Bronchial epithelial cell (primary cell): ENCODE results near the gene OSTM1. TPM values are rescaled to one million over a fixed set of nuclear protein-coding genes. Genes with fewer than 3 reads are reported as not detected.

Source experiments
- DNase-seq: peaks from one replicate; pipeline ENCODE4 v3.0.0-alpha.2; 2010; ENCODE audit warnings: low read depth
- FAIRE-seq: peaks from 2 replicates; lab custom pipeline; 2011; peaks lifted over from hg19 to GRCh38; lab: Jason Lieb, UNC
- H3K27me3 ChIP-seq: 2 replicates; pipeline ENCODE4 v1.5.1; 2011; ENCODE audit warnings: low read length; ENCODE audit not compliant: control insufficient read depth, insufficient read depth
- H3K36me3 ChIP-seq: 2 replicates; pipeline ENCODE4 v1.5.1; 2011; ENCODE audit warnings: low read length; ENCODE audit not compliant: control insufficient read depth, insufficient read depth
- H3K4me3 ChIP-seq: 2 replicates; pipeline ENCODE4 v1.5.1; 2011; ENCODE audit warnings: mild to moderate bottlenecking, low read depth, low read length, control low read depth
- CTCF ChIP-seq: IDR thresholded peaks from 2 replicates; pipeline ENCODE4 v1.5.1; 2011; ENCODE audit warnings: mild to moderate bottlenecking, moderate library complexity, low read length, control low read depth, inconsistent platforms; ENCODE audit not compliant: insufficient read depth, severe bottlenecking
- total RNA-seq: library from RNA; depleted of rRNA; stranded (reverse); fragments of >200 nt; gene quantifications from 2 replicates; pipeline ENCODE4 v1.2.1, GENCODE V29; 2014

Gene OSTM1
- total RNA-seq, 1 donor from 2014 or later, result 142 TPM

- H3K4me3 ChIP-seq, result no peak overlapping the region
- no peak for FAIRE-seq
- DNase-seq, result no peak
- no peaks in the 10 kb centered on the region for H3K36me3 ChIP-seq
- no peaks in the 10 kb centered on the region for H3K27me3 ChIP-seq
- TF ChIP-seq CTCF, result no peak
Measured at GRCh38 chr6:108106694-108107093, 32.2 kb upstream of the OSTM1 start.

GRCh38 chr6:108106261-108106660 is 31.7 kb upstream of the OSTM1 start:
- DNase-seq (no peak), FAIRE-seq (no peak)
- no peaks in the 10 kb centered on the region for H3K36me3 ChIP-seq
- TF ChIP-seq CTCF, result no peak
- H3K4me3 ChIP-seq, result no peak overlapping the region
- H3K27me3 ChIP-seq, result no peaks in the 10 kb centered on the region

- no peak overlapping the region for H3K4me3 ChIP-seq
- H3K36me3 ChIP-seq, result no peaks in the 10 kb centered on the region
- TF ChIP-seq CTCF, result no peak
- no peaks in the 10 kb centered on the region for H3K27me3 ChIP-seq
- no peak for FAIRE-seq
- no peak for DNase-seq
Measured at GRCh38 chr6:108105571-108105970, 31.0 kb upstream of the OSTM1 start.

GRCh38 chr6:108102965-108103364 is 28.4 kb upstream of the OSTM1 start:
- DNase-seq (no peak), FAIRE-seq (no peak)
- Histone ChIP-seq H3K36me3 (no peaks in the 10 kb centered on the region), H3K4me3 (no peak overlapping the region), H3K27me3 (no peaks in the 10 kb centered on the region)
- no peak for TF ChIP-seq CTCF

GRCh38 chr6:108100003-108100402 is 25.5 kb upstream of the OSTM1 start:
- TF ChIP-seq CTCF, result no peak
- Histone ChIP-seq H3K4me3 (no peak overlapping the region), H3K36me3 (no peaks in the 10 kb centered on the region), H3K27me3 (no peaks in the 10 kb centered on the region)
- FAIRE-seq (no peak), DNase-seq (no peak)

- Histone ChIP-seq H3K36me3 (no peaks in the 10 kb centered on the region), H3K27me3 (no peaks in the 10 kb centered on the region), H3K4me3 (no peak overlapping the region)
- TF ChIP-seq CTCF, result no peak
- no peak for DNase-seq
- no peak for FAIRE-seq
Measured at GRCh38 chr6:108097882-108098281, 23.3 kb upstream of the OSTM1 start.
